Mononuclear cell (primary cell): ENCODE results near the gene TMEM54. TPM values are rescaled to one million over a fixed set of nuclear protein-coding genes. Genes with fewer than 3 reads are reported as not detected.

ENCODE experiments used
- H3K27me3 ChIP-seq: 2 replicates; pipeline ENCODE4 v1.6.0; 2011; ENCODE audit warnings: low read length, control low read depth; ENCODE audit not compliant: insufficient read depth
- H3K4me1 ChIP-seq: 2 replicates; pipeline ENCODE4 v1.5.1; 2011; ENCODE audit warnings: mild to moderate bottlenecking, low read length, control low read depth; ENCODE audit not compliant: insufficient read depth
- H3K4me3 ChIP-seq: 2 replicates; pipeline ENCODE4 v1.5.1; 2011; ENCODE audit warnings: mild to moderate bottlenecking, low read length, moderate library complexity
- H3K9me3 ChIP-seq: 2 replicates; pipeline ENCODE4 v1.5.1; 2011; ENCODE audit warnings: low read depth, mild to moderate bottlenecking, control low read depth, low read length
- total RNA-seq: library from RNA; depleted of rRNA; stranded (reverse); fragments of >200 nt; gene quantifications from one replicate; pipeline ENCODE4 v1.2.3, GENCODE V29; 2012

TMEM54 gene
- total RNA-seq, 1 donor = not detected

GRCh38 chr1:32870615-32871363 is 30.4 kb downstream of the TMEM54 start, which contains the start of gene FNDC5:
Gene FNDC5 (minus strand): TSS chr1:32870912.
- Histone ChIP-seq H3K9me3 (no peaks in the 10 kb centered on the region), H3K27me3 (peaks cover 26% of the 10 kb centered on the region), H3K4me3 (no peak within 1 kb of the TSS), H3K4me1 (peaks cover 7% of the 10 kb centered on the region)

DNA sequence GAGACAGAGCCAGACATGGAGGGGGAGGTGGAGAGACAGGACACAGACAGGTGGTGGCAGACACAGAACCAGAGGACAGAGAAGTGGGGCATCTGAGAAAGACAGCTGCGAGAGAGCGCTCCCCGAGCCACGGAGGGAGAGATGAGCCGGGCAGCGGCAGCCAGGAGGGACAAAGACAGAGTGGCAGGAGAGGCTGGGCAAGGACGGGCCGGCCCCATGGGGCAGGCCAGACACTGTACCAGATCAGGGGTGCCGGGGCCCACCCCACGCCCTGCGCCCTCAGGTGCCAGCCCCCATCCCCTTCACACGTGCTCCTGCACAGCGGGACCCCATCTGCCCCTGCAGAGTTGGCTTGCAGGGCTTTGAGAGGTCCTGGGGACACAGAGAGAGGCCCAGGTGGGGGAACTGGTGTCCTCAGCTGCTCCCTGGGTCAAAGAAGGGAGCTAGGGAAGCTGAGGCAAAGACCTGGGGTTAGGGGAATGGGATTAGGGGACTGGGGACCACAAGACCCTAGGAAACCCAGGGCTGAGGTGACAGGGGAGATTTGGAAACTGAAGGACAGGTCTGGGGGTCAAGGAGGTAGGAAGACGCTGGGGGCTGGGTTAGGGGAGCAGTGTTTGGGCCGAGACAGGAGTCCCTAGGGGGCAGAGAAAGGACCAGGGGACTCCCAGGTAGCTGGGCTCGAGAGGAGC is 31.1 kb downstream of the TMEM54 start:
- Histone ChIP-seq H3K27me3 (peaks cover 26% of the 10 kb centered on the region), H3K4me3 (no peak overlapping the region), H3K4me1 (peaks cover 7% of the 10 kb centered on the region), H3K9me3 (no peaks in the 10 kb centered on the region)

- Histone ChIP-seq H3K4me3 (no peak overlapping the region), H3K27me3 (peaks cover 26% of the 10 kb centered on the region), H3K9me3 (no peaks in the 10 kb centered on the region)
These were observed 32.3 kb downstream of the TMEM54 start for GRCh38 chr1:32868806-32869455.

DNA sequence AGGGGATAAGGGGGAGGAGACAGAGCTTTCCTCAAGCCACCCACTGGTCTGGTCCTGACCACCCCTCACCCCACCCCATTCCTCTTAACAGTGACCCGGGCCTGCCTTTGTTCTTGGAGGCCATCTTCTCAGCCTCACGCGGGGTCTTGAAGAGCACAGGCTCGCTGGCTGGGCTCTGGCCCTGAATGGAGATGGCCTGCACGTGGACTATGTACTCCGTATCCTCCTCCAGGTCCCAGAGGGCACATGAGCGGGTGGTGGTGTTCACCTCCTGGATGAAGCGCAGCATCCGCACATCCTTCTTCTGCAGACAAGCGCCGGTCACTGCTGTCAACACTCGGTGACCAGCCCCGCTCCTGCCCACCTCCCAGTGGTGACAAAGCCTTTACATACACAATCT is 33.1 kb downstream of the TMEM54 start:
- H3K27me3 ChIP-seq = peaks cover 26% of the 10 kb centered on the region
- H3K4me1 ChIP-seq = peaks cover 7% of the 10 kb centered on the region
- no peaks in the 10 kb centered on the region for H3K9me3 ChIP-seq
- no peak overlapping the region for H3K4me3 ChIP-seq

More at GRCh38 chr1:32868806-32869455, 32.3 kb downstream of the TMEM54 start:
- peaks cover 7% of the 10 kb centered on the region for H3K4me1 ChIP-seq

DNA sequence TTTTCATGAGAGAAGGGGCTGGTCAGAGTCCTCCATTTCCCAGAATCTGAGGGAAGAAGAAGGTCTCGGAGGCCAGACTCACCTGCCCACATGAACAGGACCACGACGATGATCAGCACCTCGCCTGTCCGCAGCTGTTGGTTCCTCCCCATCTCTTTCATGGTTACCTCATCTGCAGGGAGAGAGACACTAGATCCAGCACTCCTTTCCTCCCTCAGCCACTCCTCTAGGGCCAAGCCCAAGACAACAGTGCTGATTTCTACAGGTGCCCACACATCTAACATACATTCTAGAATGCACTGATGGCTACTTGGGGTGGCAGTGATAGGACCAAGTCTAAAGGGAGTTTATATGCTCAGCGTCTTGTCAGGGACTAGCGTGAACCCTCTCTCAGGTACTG is 33.5 kb downstream of the TMEM54 start:
- Histone ChIP-seq H3K9me3 (no peaks in the 10 kb centered on the region), H3K4me1 (peaks cover 7% of the 10 kb centered on the region), H3K27me3 (peaks cover 26% of the 10 kb centered on the region), H3K4me3 (no peak overlapping the region)

DNA sequence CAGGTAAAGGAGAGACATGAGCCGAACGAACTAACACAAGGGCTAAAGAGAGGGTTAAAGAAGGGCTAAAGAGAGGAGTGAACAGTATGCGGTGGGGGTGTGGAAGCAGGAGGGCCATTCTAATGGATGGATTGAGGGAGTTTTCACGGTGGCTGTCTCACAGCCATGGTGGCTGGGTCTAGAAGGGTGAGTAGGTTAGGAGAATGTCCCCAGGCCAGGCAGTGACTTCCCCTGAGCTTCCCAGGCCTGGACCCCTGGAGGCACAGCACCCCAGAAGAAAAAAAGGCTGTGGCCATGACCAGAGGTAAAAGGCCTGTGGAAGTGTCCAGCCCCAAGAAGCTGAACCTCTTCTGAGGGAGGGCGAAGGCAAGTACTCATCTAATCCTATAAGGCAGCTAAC is 34.0 kb downstream of the TMEM54 start:
- H3K4me3 ChIP-seq = no peak overlapping the region
- peaks cover 24% of the 10 kb centered on the region for H3K27me3 ChIP-seq
- no peaks in the 10 kb centered on the region for H3K9me3 ChIP-seq

DNA sequence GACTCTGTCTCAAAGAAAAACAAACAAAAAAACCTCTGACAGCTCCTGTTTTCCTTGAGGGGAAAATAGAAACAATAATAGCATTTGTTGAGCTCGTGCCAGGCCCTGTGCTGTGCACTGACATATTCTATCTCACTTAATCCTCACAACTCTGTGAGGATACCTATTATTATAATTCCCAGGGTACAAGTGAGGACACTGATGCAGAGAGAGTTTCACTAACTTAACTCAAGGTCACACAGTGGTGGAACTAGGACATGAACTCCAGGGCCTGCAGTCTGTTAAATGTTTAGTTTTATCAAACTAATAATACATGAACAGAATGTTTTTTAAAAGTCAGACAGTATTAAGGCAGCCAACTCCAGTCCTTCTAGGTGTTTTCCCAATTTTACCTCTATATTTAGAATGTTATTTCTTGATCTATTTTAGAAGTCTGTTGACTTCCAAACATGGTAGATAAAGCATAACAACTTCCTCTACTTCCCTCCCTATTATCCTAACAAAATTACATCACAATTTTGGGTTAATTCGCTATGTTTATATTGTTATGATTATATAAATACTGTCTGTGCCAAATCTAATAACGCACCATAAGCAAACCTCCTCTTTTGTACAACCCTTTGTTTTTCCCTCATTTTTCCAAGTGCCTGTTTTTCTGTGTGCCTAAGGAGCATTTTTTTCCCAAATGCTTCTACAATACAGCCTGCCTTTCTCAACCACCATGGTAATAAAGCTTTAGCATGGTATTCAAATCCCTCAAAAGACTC is 35.4 kb downstream of the TMEM54 start:
- Histone ChIP-seq H3K4me1 (peaks cover 4% of the 10 kb centered on the region), H3K27me3 (peaks cover 12% of the 10 kb centered on the region), H3K4me3 (no peak overlapping the region), H3K9me3 (no peaks in the 10 kb centered on the region)

More for the DNA sequence above, 34.0 kb downstream of the TMEM54 start:
- H3K4me1 ChIP-seq = peaks cover 7% of the 10 kb centered on the region

GRCh38 chr1:32864375-32865019 is 36.7 kb downstream of the TMEM54 start:
- no peaks in the 10 kb centered on the region for H3K9me3 ChIP-seq
- no peaks in the 10 kb centered on the region for H3K4me1 ChIP-seq
- H3K27me3 ChIP-seq = peaks cover 4% of the 10 kb centered on the region
- H3K4me3 ChIP-seq = no peak overlapping the region

DNA sequence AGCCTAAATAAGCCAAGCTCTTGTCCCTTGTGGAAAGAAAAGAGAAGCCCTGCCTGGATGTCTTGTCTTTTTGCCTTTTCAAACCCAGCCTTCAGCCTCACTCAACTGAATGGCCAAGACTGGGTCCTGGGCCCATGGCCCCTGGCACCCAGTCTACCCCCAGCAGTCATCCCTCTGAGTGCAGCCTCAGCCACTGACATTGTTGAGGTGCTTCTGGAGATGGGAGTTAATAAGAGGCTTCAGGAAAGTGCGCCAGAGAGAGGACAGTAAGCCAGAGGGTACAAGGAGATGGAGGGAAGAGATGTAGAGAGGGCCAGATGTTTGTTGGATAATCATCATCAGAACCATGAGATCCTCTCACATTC is 37.3 kb downstream of the TMEM54 start:
- no peak overlapping the region for H3K4me3 ChIP-seq
- H3K4me1 ChIP-seq = no peaks in the 10 kb centered on the region
- H3K27me3 ChIP-seq = no peaks in the 10 kb centered on the region
- H3K9me3 ChIP-seq = no peaks in the 10 kb centered on the region

DNA sequence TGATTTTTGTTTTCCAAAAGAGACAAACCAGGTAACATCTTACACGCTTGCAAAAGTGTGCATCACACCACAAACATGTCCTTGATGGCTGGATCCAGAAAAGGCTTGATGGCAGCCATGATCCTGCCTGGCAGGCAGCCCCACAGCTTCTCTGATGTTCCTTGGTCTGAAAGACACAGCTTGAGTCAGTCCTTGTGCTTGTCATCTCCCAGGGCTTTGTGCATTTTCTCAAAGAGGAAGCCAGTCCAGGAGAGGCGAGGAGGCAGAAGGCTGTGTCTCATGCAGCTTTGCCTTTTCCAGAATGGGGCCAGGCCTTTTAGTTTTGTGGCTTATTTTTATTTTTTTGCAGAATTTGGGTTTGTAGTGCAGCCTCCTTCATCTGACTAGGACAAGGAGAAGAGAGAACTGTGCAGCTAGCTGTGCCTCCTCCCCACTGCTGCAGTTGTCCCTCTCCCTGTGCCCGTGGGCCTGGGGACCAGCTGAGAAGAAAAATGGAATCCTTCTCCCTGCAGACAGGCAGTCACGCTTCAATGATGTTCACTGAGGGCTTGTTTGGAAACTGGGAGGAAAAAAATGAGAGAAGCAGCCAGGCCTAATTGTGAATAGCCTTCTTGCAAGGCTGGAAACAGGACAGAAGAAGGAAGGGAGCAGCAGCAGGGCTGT is 37.8 kb downstream of the TMEM54 start:
- H3K9me3 ChIP-seq = no peaks in the 10 kb centered on the region

DNA sequence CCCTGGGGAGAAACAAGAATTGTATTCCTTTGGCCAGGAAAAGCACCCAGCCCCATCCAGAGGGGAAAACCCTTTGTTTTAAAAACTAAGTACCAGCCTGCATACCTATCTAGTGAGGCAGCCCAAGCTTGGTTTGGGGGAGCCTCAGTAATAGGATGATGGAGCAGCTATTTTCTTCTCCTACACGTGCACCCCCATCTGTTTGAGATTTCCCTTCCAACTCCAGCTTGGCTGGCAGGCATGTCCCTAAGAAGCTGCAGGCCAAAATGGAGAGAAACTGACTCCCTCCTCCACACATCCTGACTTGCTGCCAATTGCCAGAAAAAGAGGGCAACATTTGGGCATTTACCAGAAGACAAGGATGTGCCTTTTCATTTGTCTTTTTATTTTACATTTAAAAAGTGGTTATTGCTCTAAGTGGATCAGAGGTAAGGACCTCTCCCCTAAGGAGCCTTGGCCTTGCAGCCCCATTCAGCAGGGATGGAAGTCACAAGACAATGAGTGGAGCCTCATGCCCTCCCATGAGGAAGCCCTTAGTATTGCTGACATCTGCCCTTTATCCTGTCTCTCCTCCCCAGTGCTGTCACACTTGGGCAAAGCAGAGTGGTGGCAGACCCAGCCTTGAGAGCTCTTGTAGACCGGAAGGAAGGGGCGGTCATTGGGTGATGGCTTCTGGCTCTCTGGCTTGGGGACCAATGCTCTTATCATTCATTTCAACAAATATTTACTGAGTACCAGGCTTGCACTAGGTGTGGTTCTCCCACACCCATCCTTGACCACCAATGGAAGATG is 39.1 kb downstream of the TMEM54 start:
- no peaks in the 10 kb centered on the region for H3K9me3 ChIP-seq
- H3K4me1 ChIP-seq = no peaks in the 10 kb centered on the region
- no peak overlapping the region for H3K4me3 ChIP-seq
- H3K27me3 ChIP-seq = no peaks in the 10 kb centered on the region

More for the DNA sequence above, 37.8 kb downstream of the TMEM54 start:
- Histone ChIP-seq H3K27me3 (no peaks in the 10 kb centered on the region), H3K4me1 (no peaks in the 10 kb centered on the region), H3K4me3 (no peak overlapping the region)

DNA sequence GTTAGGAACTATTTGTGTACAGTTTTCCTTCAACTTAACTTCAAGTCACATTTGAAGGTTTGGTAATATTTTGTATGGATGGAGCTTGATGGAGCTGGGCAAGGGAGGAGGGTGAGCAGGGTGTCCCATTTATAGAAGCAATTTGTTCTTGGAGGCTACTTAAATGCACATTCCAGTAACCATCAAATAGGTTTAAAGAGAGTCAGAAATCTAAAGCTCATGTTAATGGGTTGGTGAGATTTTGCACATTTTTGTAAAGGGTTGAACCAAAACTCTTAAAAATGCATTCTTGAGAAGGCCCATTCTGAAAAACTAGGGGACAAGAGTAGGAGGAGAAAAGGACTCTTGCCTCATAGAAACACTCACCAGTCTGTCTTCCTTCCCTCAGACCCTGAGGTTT is 40.6 kb downstream of the TMEM54 start:
- Histone ChIP-seq H3K9me3 (no peaks in the 10 kb centered on the region), H3K4me1 (no peaks in the 10 kb centered on the region), H3K27me3 (no peaks in the 10 kb centered on the region), H3K4me3 (no peak overlapping the region)

DNA sequence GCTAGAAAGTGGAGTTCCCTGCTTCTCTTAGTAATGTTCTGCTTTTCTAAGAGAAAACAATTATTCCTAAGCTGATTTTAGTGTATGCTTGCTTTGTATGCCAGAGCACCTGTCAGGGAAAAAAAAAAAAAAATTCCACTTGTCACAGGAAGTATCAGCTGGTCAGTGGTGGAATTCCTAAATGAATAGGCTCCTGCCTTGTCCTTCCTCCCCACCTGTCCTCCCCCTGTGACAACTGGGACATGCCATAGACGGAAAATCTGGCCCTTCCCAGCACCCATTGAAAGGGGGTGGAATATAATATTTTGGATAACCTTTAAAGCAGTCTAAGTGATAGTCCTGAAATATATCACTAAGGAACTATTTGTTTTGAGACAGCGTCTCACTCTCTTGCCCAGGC is 41.3 kb downstream of the TMEM54 start:
- H3K9me3 ChIP-seq = no peaks in the 10 kb centered on the region
- H3K27me3 ChIP-seq = no peaks in the 10 kb centered on the region
- H3K4me3 ChIP-seq = no peak overlapping the region
- no peaks in the 10 kb centered on the region for H3K4me1 ChIP-seq
